ENCODE data around the gene OR1M1.
"Not testable (repeated sequence)": the region's sequence is repeated elsewhere in the genome, so short reads cannot be mapped to it uniquely, and the experiment has no call there.

OR1M1 gene, protein sequence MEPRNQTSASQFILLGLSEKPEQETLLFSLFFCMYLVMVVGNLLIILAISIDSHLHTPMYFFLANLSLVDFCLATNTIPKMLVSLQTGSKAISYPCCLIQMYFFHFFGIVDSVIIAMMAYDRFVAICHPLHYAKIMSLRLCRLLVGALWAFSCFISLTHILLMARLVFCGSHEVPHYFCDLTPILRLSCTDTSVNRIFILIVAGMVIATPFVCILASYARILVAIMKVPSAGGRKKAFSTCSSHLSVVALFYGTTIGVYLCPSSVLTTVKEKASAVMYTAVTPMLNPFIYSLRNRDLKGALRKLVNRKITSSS

GRCh38 chr19:9086761-9087160, at the start of gene OR1M1:
TSS of gene OR1M1 (plus strand) at chr19:9087061. CDS start at chr19:9093245, 6,184 bp downstream.
- DNase-seq (ENCODE audit: low read depth), result no peak

GRCh38 chr19:9037400-9038062, 49.3 kb upstream of the OR1M1 start:
- no peak for DNase-seq (ENCODE audit: low read depth)

- DNase-seq (ENCODE audit: low read depth), result no peak
These were observed 47.1 kb upstream of the OR1M1 start for GRCh38 chr19:9039728-9040127.

DNA sequence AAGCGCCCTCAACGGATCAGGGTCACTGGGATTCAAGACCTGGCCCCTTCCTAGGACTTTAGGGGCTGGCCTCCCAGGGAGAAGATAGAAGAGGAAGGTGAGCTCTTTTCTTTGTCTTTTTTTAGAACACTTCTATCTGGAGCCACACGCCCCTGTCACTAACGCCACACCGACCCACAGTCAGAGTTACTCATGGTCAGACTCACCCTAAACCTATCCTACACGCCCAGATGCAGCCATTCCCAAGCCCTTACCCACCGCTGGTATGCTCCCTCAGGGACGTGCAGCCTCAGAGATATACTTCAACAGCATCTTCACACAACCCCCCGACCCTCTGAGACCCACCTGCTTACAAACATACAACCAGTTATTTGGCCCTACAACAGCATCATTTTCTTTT, 46.7 kb upstream of the OR1M1 start:
- no peak for DNase-seq (ENCODE audit: low read depth)

DNA sequence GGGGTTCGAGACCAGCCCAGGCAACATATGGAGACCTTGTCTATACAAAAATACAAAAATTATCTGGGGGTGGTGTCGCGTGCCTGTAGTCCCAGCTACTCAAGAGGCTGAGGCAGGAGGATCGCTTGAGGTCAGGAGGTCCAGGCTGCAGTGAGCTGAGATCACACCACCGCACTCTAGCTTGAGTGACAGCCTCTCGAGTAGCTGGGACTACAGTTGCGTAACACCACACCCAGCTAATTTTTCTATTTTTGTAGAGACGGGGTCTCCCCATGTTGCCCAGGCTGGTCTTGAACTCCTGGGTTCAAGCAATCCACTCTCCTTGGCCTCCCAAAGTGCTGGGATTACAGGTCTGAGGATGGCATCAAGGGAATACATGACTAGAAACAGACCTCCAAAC, 45.8 kb upstream of the OR1M1 start:
- DNase-seq (ENCODE audit: low read depth), result no peak

DNA sequence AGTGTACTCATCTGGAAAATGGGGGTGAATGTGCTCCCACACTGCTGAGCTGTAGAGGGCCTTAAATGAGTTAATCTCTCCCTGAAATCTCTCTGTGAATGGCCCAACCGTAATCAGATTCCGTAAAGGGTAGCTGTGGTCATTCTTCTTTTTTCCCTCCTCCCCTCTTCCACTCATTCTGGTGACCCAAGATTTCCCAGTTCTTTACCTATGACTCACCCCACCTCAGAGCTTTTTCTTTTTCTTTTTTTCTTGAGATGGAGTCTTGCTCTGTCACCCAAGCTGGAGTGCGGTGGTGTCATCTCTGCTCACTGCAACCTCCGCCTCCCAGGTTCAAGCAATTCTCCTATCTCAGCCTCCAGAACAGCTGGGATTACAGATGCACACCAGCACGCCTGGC, 43.3 kb upstream of the OR1M1 start:
- DNase-seq (ENCODE audit: low read depth), result no peak

- no peak for DNase-seq (ENCODE audit: low read depth)
These were observed 42.4 kb upstream of the OR1M1 start for GRCh38 chr19:9044449-9044848.

- DNase-seq (ENCODE audit: low read depth), result no peak
These were observed 40.2 kb upstream of the OR1M1 start for GRCh38 chr19:9046694-9047093.

- no peak for DNase-seq (ENCODE audit: low read depth)
These were observed 34.0 kb upstream of the OR1M1 start for GRCh38 chr19:9052894-9053293.

GRCh38 chr19:9053674-9054073, 33.2 kb upstream of the OR1M1 start:
- DNase-seq (ENCODE audit: low read depth), result not testable (repeated sequence)

- no peak for DNase-seq (ENCODE audit: low read depth)
These were observed 32.7 kb upstream of the OR1M1 start for GRCh38 chr19:9054207-9054606.

GRCh38 chr19:9054765-9055164, 32.1 kb upstream of the OR1M1 start:
- DNase-seq (ENCODE audit: low read depth), result no peak

GRCh38 chr19:9056131-9056530, 30.7 kb upstream of the OR1M1 start:
- DNase-seq (ENCODE audit: low read depth), result not testable (repeated sequence)

GRCh38 chr19:9057505-9058258, 29.2 kb upstream of the OR1M1 start:
- no peak for DNase-seq (ENCODE audit: low read depth)

DNA sequence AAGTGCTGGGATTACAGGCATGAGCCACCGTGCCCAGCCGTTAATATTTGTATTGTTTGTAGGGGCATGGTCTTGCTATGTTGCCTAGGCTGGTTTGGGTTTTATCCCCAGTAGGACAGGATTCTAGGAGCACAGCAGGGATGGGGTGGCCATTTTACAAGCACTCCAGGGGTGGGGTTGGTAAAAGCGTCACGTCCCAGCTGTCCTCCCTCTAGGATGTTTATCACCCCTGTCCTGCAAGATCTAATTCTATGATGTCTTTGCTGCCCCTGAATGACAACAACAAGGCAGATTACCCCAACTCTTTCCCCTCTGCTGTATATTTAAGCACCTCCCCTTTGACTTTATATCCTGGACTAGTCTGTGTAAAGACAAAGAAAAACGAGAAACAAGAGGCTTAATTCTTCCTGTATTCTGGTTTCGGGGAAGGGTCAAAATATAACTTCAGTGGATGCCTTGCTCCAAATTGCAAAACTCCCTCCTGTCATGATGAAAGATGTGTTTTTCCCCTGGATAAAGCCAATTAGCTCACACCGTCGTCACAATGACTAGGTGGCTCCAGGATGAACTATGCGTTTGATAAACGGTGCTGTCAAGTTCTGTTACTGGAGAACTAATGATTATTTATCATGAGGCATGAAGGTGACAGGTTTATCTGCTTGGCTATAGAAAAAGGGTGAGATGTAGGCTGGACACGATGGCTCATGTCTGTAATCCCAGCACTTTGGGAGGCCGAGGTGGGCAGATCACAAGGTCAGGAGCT, 27.8 kb upstream of the OR1M1 start:
- DNase-seq (ENCODE audit: low read depth), result no peak

DNA sequence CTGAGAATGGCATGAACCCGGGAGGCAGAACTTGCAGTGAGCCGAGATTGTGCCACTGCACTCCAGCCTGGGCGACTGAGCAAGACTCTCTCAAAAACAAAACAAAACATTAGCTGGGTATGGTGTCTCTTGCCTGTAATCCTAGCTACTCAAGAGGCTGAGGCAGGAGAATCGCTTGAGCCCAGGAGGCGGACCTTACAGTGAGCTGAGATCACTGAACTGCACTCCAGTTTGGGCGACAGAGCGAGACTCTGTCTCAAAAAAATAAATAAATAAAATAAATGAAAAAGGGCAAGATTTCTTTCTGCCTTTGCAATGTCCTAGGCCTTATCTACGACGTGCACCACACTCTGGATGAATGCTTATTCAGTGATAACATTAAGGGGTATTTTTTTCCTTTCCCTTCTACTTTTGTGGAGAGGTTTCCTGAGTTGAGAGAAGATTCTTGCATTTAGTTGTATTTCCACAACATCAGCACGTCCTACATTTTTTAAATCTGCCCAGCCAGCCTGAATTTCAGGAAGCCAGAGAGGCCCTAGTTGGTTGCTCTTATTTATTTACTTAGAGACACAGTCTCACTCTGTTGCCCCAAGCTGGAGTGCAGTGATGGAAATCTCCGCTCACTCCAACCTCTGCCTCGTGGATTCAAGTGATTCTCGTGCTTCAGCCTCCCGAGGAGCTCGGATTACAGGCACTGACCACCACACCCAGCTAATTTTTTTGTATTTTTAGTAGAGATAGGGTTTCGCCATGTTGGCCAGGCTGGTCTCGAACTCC, 26.1 kb upstream of the OR1M1 start:
- no peak for DNase-seq (ENCODE audit: low read depth)

GRCh38 chr19:9061879-9062278, 25.0 kb upstream of the OR1M1 start:
- DNase-seq (ENCODE audit: low read depth), result no peak

DNA sequence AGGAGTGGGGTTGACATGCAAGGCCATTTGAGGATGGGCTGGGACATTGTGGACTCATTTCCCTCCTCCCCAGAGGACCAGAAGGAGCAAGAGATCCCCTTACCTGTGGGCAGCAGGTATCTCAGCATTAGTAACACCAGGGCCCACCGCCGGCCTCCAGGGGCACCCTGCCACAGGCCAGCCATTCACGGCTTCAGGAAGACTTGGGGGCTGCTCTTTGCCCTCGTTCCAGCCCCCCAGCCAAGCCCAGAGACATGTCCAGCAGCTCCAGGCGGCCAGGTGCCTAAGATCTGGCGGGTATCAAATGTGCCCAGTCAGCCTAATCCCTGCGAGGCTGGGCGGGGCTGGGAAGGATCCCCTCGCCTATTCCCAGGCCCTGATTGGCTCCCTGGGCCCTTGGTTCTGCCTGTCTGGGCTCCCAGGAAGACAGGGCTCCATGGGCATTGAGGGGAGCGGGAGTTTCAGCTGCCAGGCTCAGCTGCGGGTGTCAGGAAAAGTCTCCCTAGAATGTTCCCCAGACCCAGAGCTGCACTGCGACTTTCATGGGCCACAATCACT, 21.3 kb upstream of the OR1M1 start:
- DNase-seq (ENCODE audit: low read depth), result no peak

- no peak for DNase-seq (ENCODE audit: low read depth)
These were observed 16.8 kb upstream of the OR1M1 start for GRCh38 chr19:9070066-9070465.

DNA sequence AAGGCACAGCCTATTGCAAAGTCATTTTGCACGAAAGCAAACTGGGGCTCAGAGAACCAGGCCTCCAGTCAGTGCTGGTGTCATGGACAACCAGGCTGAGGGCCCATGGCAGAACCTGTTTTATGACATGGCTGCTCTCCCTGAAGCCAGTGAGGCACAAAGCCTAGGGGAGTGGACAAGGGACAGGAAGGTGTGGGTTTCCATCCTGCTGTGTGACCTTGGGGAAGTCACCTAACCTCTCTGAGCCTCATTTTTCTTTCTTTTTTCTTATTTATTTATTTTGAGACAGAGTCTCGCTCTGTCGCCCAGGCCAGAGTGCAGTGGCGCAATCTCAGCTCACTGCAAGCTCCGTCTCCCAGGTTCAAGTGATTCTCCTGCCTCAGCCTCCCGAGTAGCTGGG, 15.1 kb upstream of the OR1M1 start:
- not testable (repeated sequence) for DNase-seq (ENCODE audit: low read depth)

DNA sequence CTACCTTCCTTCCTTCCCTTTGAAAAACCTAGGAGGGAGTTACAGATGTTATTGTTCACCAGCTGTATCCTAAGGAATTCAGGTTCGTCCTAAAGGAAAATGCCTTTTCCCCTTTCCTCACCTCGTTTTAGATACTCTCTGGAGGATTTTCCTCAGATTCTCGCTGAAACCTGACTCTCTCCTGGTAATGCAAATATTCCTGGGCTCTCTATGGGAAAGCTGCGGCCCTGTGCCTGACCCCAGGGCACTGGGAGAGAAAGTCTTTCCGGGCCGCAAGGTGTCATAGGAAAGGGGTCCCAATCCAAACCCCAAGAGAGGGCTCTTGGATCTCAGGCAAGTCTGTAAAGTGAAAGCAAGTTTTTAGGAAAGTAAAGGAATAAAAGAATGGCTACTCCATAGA, 13.1 kb upstream of the OR1M1 start:
- no peak for DNase-seq (ENCODE audit: low read depth)
